H9 (cell line): ENCODE results near the gene KLHL7. TPM values are rescaled to one million over a fixed set of nuclear protein-coding genes. Genes with fewer than 3 reads are reported as not detected.

ENCODE experiments used
- DNase-seq: peaks from one replicate; pipeline ENCODE4 v3.0.0-alpha.2; 2017
- H2AFZ ChIP-seq: one replicate; pipeline ENCODE4 v1.6.1; 2013; ENCODE audit warnings: mild to moderate bottlenecking, low read length, control low read depth, moderate library complexity
- H2AK5ac ChIP-seq: 2 replicates; pipeline ENCODE4 v1.6.1; 2013; ENCODE audit warnings: low read length, control low read depth, mixed read lengths; ENCODE audit not compliant: insufficient read length
- H2BK120ac ChIP-seq: one replicate; pipeline ENCODE4 v1.6.1; 2013; ENCODE audit warnings: low read depth, mild to moderate bottlenecking, low read length, control low read depth, inconsistent platforms; ENCODE audit not compliant: poor library complexity, severe bottlenecking
- H2BK12ac ChIP-seq: 2 replicates; pipeline ENCODE4 v1.6.1; 2013; ENCODE audit warnings: low read length, control low read depth, mixed read lengths, low read depth; ENCODE audit not compliant: insufficient read length
- H2BK15ac ChIP-seq: 2 replicates; pipeline ENCODE4 v1.6.1; 2013; ENCODE audit warnings: low read depth, low read length, control low read depth
- H2BK20ac ChIP-seq: one replicate; pipeline ENCODE4 v1.6.1; 2013; ENCODE audit warnings: low read depth, mild to moderate bottlenecking, low read length, control low read depth, inconsistent platforms; ENCODE audit not compliant: poor library complexity, severe bottlenecking
- H2BK5ac ChIP-seq: 2 replicates; pipeline ENCODE4 v1.6.1; 2013; ENCODE audit warnings: low read length, control low read depth, mixed read lengths; ENCODE audit not compliant: insufficient read length
- H3K14ac ChIP-seq: 2 replicates; pipeline ENCODE4 v1.6.1; 2013; ENCODE audit warnings: low read length, control low read depth; ENCODE audit not compliant: insufficient read depth
- H3K18ac ChIP-seq: 2 replicates; pipeline ENCODE4 v1.6.1; 2013; ENCODE audit warnings: low read depth, mild to moderate bottlenecking, mixed read lengths, low read length, control low read depth; ENCODE audit not compliant: insufficient read length
- H3K23ac ChIP-seq: 2 replicates; pipeline ENCODE4 v1.6.1; 2013; ENCODE audit warnings: low read length, control low read depth, mixed read lengths, low read depth; ENCODE audit not compliant: insufficient read length
- H3K23me2 ChIP-seq: 2 replicates; pipeline ENCODE4 v1.6.1; 2013; ENCODE audit warnings: low read depth, mild to moderate bottlenecking, mixed read lengths, low read length, control low read depth; ENCODE audit not compliant: insufficient read length, poor library complexity, severe bottlenecking
- H3K27ac ChIP-seq: 2 replicates; pipeline ENCODE4 v1.5.1; 2013; ENCODE audit warnings: low read length, control low read depth, mixed read lengths, low read depth; ENCODE audit not compliant: insufficient read length
- H3K27me3 ChIP-seq: 2 replicates; pipeline ENCODE4 v1.6.1; 2013; ENCODE audit warnings: low read length, control low read depth, inconsistent platforms; ENCODE audit not compliant: insufficient read depth
- H3K4ac ChIP-seq: 2 replicates; pipeline ENCODE4 v1.6.1; 2013; ENCODE audit warnings: low read depth, mild to moderate bottlenecking, control low read depth, inconsistent platforms, low read length, moderate library complexity
- H3K4me1 ChIP-seq: 2 replicates; pipeline ENCODE4 v1.6.1; 2013; ENCODE audit warnings: low read length, control low read depth, inconsistent platforms; ENCODE audit not compliant: insufficient read depth
- H3K4me2 ChIP-seq: 2 replicates; pipeline ENCODE4 v1.6.1; 2013; ENCODE audit warnings: low read length, control low read depth, mixed read lengths; ENCODE audit not compliant: insufficient read length, insufficient read depth
- H3K56ac ChIP-seq: 2 replicates; pipeline ENCODE4 v1.6.1; 2013; ENCODE audit warnings: low read depth, mild to moderate bottlenecking, mixed read lengths, low read length, control low read depth; ENCODE audit not compliant: insufficient read length
- H3K79me1 ChIP-seq: 2 replicates; pipeline ENCODE4 v1.6.1; 2013; ENCODE audit warnings: low read depth, mild to moderate bottlenecking, moderate library complexity, low read length, control low read depth, inconsistent platforms; ENCODE audit not compliant: insufficient read depth, poor library complexity, severe bottlenecking
- H3K79me2 ChIP-seq: 2 replicates; pipeline ENCODE4 v1.6.1; 2013; ENCODE audit warnings: low read length, control low read depth, inconsistent platforms; ENCODE audit not compliant: insufficient read depth
- H3K9ac ChIP-seq: 2 replicates; pipeline ENCODE4 v1.6.1; 2013; ENCODE audit warnings: low read length, control low read depth, mixed read lengths; ENCODE audit not compliant: insufficient read length; ENCODE audit errors: extremely low read depth
- H3K9me3 ChIP-seq: one replicate; pipeline ENCODE4 v1.6.1; 2013; ENCODE audit warnings: low read depth, low read length, inconsistent platforms; ENCODE audit not compliant: control insufficient read depth
- H3T11ph ChIP-seq: one replicate; pipeline ENCODE4 v1.6.1; 2013; ENCODE audit warnings: mild to moderate bottlenecking, low read length, control low read depth, inconsistent platforms
- H4K20me1 ChIP-seq: one replicate; pipeline ENCODE4 v1.6.1; 2013; ENCODE audit not compliant: control insufficient read depth, insufficient read length, insufficient read depth
- H4K5ac ChIP-seq: 2 replicates; pipeline ENCODE4 v1.6.1; 2013; ENCODE audit warnings: low read depth, mild to moderate bottlenecking, mixed read lengths, low read length, control low read depth; ENCODE audit not compliant: insufficient read length
- H4K8ac ChIP-seq: replicated peaks from 2 replicates; pipeline ENCODE4 v1.6.1; 2013; ENCODE audit warnings: low read length, control low read depth, mixed read lengths, low read depth; ENCODE audit not compliant: insufficient read length
- H4K91ac ChIP-seq: 2 replicates; pipeline ENCODE4 v1.6.1; 2013; ENCODE audit warnings: low read depth, mild to moderate bottlenecking, moderate library complexity, mixed read lengths, low read length, control low read depth; ENCODE audit not compliant: insufficient read length
- H3K27ac Mint-ChIP-seq, 3 experiments: 2 replicates in 2 of 3; 3 replicates in 1 of 3; pipeline ENCODE4 v1.8.0; 2020 to 2021; ENCODE audit warnings: mixed read lengths in 3 of 3, mild to moderate bottlenecking in 1 of 3, moderate library complexity in 1 of 3
- H3K27me3 Mint-ChIP-seq: 2 replicates; pipeline ENCODE4 v1.8.0; 2021; ENCODE audit warnings: low read depth, mild to moderate bottlenecking, moderate library complexity, mixed read lengths
- H3K36me3 Mint-ChIP-seq, 3 experiments: 2 replicates in 2 of 3; 3 replicates in 1 of 3; pipeline ENCODE4 v1.8.0; 2020 to 2021; ENCODE audit warnings: low read depth in 3 of 3, mixed read lengths in 3 of 3; ENCODE audit not compliant: insufficient read depth in 1 of 3
- H3K4me1 Mint-ChIP-seq, 2 experiments: 2 replicates each; pipeline ENCODE4 v1.8.0; 2020; ENCODE audit warnings: mixed read lengths in 2 of 2
- H3K4me3 Mint-ChIP-seq, 2 experiments: 2 replicates in 1 of 2; 3 replicates in 1 of 2; pipeline ENCODE4 v1.8.0; 2020 to 2021; ENCODE audit warnings: mild to moderate bottlenecking in 2 of 2, mixed read lengths in 2 of 2, moderate library complexity in 1 of 2
- H3K9me3 Mint-ChIP-seq, 2 experiments: 2 replicates in 1 of 2; 3 replicates in 1 of 2; pipeline ENCODE4 v1.8.0; 2020; ENCODE audit warnings: mild to moderate bottlenecking in 2 of 2, mixed read lengths in 2 of 2, moderate library complexity in 1 of 2
- CTCF ChIP-seq: fragments of 200-600 bp; sonication (generic); conservative IDR thresholded peaks from 3 replicates; pipeline ENCODE4 v1.8.0; 2021; ENCODE audit warnings: antibody characterized with exemption, mild to moderate bottlenecking
- WGBS: extraction: QIAGEN DNeasy Blood & Tissue Kit; methylation state at CpG from one replicate; pipeline ENCODE4 v1.1.7; 2013; ENCODE audit warnings: missing lambda C conversion rate, low lambda C conversion rate, mixed read lengths; ENCODE audit not compliant: insufficient read length; ENCODE audit errors: extremely low coverage; 5-methylcytosine and 5-hydroxymethylcytosine counted together
- total RNA-seq: library from RNA; stranded (reverse); gene quantifications from 2 replicates; pipeline ENCODE4 v1.2.1, GENCODE V29; 2021

Gene KLHL7
- total RNA-seq, 1 experiment from 2014 or later, result 56.7 TPM

- Mint-ChIP-seq H3K4me3 (no peak overlapping the region), H3K4me1 (no peaks in the 10 kb centered on the region), H3K27ac (no peak overlapping the region), H3K36me3 (peaks cover 0 to 3% (median 0%) of the 10 kb centered on the region in 3 experiments; a peak in 2 of 7 replicates), H3K9me3 (no peaks in the 10 kb centered on the region), H3K27me3 (no peaks in the 10 kb centered on the region)
- no peak for DNase-seq
- Histone ChIP-seq H4K8ac (no peak overlapping the region), H2AK5ac (no peak overlapping the region), H3K4ac (no peak overlapping the region), H2AFZ (no peak overlapping the region), H3K4me2 (no peak overlapping the region), H3K79me2 (no peaks in the 10 kb centered on the region), H3K23me2 (no peaks in the 10 kb centered on the region), H4K91ac (no peak overlapping the region), H3K14ac (no peak overlapping the region), H4K5ac (no peak overlapping the region), H3K23ac (no peak overlapping the region), H3K4me1 (no peaks in the 10 kb centered on the region), H3T11ph (no peak overlapping the region), H3K9me3 (no peaks in the 10 kb centered on the region), H2BK20ac (no peak overlapping the region), H3K9ac (no peak overlapping the region), H3K79me1 (no peaks in the 10 kb centered on the region), H3K27me3 (no peaks in the 10 kb centered on the region), H2BK12ac (no peak overlapping the region), H3K18ac (no peak overlapping the region), H4K20me1 (no peaks in the 10 kb centered on the region), H2BK5ac (no peak overlapping the region), H3K56ac (no peak overlapping the region), H3K27ac (no peak overlapping the region), H2BK120ac (no peak overlapping the region), H2BK15ac (no peak overlapping the region)
- TF ChIP-seq CTCF, result no peak
- WGBS, result no CpG with 5 or more reads among the region's 1 CpG
Observed at GRCh38 chr7:23165316-23165715, 59.7 kb downstream of the KLHL7 start.
